Amygdala (tissue), 56 donors: Measurements from ENCODE around the gene ATP8B3.

Source experiments
- DNase-seq, 56 donors: peaks; one replicate each; lab custom pipeline; 2025; lab: John Stamatoyannopoulos, UW

The ATP8B3 gene

DNA sequence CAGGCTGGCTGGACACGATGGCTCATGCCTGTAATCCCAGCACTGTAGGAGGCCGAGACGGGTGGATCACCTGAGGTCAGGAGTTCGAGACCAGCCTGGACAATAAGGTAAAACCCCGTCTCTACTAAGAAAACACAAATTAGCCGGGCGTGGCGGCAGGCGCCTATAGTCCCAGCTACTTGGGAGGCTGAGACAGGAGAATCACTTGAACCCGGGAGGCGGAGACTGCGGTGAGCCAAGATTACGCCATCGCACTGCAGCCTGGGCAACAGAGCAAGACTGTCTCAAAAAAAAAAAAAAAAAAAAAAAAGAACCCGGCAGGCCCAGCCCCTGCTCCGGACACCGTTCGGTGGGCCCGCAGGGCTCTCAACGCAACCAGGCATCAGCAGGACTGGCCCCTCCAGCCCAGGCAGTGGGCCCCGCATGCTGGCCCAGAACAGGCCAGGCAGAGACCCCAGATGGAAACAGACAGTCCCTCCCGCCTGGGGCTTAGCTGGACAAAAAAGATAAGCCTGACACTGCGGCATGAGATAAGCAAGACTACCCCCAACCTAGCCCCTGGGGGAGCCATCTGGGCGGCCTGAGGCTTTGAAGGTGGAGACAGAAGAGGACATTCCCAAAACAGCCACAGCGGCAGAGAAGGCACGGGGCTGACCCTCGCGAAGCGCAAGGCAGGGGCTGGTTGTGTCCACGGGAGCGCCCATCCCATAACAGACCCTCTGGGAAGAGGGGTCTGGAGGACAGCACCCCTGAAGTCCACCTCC lies 24.6 kb upstream of the ATP8B3 start:
- no peak for DNase-seq

DNA sequence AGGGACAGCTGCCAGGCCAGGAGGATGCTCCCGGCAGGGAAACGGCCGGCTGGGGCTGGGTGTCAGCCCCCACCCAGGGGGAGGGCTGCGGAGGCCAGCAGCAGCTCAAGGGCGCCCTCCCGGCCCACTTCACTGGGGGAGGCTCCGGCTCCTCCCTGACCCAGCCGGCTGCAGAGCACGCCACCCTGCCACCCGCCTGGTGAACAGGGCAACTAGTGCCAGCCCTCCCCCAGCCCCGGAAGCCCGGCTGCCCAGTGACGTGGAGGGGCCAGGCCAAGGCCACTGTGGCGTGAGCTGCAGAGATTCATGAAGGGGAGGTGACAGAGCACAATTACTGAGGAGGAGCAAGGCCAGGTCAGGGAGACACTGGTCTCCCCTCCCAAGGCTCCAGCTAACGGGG lies 21.5 kb upstream of the ATP8B3 start:
- DNase-seq = peak in 26 of 56 donors; percentile 4 to 67 (median 37)

DNA sequence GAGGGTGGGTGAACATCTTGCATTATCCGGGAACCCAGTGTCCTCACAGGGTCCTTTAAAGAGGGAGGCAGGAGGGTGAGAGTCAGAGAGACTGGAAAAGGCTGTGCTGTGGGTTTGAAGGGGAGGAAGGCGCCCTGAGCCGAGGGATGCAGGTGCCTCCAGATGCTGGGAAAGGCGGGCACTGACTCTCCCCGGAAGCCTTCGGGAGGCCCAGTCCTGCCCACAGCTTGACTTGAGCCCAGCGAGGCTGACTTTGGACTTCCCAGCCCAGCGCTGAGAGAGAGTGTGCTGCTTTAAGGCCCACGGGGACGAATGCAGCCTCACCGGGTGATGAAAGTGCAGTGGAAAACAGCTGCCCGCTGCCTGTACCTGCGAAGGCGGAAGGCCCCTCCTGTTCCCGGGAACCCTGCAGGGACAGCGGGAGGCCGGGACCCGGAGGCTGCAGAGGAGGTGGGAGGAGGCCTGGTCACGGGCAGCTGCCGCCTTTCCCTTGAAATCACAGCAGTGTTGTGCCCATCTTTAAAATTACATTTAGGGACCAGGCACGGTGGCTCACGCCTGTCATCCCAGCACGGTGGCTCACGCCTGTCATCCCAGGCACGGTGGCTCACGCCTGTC lies 20.1 kb upstream of the ATP8B3 start:
- DNase-seq = no peak

DNA sequence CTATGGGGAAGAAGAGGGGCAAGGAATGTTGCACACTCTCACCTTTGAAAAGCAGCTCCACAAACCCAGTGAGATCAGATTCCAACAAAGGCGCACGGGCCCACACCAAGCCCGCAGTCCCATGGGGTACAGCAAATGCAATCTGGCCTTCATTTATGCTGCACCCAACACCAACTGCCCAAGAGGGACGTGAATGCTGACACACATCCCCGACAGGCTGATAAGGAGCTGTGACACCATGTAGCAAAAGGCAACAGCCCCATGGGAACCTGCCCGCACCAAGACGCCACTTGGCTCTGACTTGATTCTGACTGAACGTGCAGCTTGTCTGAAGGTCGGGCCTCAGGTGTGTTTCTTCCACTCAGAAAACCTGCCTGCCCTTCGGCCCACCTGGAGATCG lies 18.9 kb upstream of the ATP8B3 start:
- DNase-seq = no peak

DNA sequence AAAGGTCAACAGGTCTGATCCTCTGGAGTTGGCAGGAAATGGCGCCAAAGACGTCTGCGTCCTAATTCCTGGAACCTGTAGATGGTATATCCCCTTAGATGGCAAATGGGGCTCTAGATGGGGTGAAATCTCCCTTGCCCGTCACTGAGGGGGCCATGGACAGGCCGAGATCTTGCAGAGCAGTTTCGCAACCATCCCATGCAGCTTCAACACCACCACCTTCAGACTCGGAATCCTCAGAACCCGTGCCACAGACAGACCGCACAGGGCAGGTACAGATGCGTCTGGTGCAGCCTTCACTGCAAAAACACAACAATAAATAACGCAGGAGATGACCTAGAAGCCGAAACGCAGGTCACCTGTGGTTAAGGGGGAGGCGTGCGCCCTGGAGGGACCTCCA lies 18.5 kb upstream of the ATP8B3 start:
- no peak for DNase-seq

DNA sequence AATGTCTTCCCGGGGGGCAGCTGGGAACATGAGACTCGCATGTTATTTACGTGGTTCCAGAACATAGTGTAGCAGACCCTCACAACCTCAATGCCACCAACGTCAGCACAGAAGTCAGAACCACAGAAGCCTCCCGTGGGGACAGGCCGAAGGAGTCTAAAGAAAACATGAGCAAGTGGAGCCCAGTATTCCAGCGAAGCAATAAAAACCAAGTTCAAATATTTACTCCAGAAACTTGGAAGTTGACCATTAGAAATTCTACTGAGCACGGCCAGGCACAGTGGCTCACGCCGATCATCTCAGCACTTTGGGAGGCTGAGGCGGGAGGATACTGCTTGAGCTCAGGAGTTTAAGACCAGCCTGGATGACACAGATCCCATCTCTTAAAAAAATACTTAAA lies 17.9 kb upstream of the ATP8B3 start:
- no peak for DNase-seq

DNA sequence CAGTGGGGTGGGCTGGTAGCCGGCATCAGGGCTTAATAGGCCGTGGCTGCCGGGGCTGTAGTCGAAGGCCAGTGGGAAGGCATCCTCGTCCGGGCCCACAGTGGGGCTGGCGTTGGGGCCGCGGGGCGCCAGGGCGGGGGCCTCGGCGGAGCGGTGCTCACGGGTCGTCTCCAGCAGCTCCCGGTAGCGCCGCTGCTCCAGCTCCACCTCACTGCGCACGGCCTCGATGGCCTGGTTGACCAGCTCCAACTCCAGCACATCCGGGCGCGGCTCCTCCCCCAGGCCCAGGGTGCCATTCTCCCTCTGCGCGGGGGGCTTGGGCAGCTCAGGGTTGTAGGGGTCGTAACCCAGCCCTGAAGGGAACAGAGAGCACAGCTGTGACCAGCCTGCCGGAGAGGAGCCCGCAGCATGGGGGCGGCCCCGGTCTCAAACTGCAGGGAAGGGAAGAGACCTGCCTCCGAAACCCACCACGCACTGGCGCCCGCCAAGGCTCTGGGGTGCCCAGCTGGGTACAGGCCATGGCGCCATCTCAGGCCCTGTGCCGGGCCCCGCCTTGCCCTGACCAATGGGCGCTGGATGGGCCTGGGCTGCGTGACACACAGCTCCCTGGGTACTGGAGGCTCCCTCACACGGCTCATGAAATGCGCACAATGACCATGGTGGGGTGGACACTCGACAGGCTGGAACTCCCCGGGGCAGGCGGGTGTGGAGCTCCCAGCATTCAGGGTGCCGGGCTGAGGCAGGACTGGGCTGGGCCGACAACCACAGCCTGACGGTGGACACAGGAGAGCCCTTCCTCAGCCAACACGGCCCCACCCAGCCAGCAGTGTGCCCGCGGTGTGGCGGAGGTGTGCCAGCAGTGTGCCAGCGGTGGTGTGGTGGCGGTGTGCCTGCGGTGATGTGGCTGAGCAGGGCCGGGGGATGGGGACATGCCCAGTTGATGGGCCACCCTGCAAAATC lies 16.5 kb upstream of the ATP8B3 start:
- no peak for DNase-seq

DNA sequence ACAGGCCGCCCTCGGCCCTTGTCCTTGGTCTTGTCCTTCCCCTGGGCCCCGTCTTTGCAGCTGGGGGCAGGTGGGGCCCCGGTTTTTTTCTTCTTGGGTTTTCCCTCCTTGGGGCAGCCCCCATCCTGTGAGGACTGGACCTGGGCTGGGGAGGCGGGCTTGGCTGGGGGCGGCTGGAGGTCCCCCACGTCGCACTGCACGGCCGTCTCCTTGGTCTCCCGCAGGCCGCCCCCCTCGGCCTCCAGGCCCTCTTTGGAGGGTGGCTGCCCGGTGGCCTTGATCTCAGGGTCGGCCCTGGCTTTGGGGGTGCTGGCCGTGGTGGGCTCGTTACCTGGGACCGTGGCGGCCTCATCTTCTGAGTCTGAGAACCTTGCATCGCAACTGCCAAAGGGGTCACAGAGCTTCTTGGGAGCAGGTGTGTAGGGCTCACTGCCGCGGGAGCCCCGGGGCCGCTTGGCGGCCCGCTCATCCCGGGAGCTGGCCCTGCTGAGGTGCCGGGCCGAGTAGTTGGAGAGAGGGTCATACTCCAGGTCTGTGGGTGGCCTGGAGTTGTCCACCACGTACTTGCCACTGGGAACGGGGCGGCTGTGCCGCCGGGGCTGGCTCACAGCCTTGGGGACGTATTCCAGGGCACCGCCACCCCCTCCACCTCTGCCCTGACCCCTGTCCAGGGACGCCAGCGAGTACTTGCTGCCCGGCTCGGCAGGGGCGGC lies 15.6 kb upstream of the ATP8B3 start:
- no peak for DNase-seq

DNA sequence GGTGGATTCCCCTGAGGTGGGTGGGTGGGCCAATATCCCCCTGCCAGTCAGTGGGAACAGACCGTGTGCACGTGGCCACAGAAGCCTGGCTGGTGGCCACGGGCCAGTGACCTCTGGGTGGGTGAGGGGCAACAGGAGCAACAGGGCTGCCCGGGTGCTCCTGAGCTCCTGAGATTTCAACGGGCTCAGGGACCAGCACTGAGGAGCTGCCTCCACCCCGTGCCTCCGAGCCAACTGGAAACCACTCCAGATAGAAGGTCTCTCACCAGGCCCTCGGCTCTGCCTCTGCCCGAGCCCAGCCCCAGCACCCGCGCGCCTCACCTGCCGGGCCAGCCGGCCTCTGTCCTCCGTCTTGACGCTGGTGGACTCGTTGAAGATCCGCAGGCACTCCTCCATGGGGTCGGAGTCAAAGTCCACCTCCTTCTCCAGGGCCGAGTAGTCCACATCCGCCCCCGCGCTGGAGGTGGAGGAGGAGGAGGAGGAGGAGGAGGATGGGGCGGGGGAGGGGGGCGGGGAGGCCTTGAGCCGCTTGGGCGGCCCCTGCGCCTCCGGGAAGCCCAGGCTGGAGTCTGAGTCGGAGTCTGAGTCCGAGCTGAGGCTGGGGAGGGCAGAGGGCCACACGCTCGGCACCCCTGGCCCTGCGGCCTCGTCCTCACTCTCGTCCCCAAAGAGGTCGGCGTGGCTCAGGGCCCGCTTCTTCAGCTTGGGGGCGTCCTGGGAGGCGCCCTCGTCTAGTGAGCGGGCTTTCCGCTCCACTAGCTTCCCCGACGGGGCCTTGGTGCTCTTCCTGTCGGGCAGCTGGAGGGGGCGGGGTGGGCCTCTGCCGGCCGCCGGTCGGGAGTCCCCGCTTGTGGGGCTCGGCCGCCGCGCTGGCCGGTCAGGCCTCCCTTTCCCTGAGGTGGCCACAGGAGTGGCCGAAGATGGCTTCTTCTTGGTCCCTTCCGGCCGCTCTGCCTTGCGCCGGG lies 14.8 kb upstream of the ATP8B3 start:
- DNase-seq = no peak

DNA sequence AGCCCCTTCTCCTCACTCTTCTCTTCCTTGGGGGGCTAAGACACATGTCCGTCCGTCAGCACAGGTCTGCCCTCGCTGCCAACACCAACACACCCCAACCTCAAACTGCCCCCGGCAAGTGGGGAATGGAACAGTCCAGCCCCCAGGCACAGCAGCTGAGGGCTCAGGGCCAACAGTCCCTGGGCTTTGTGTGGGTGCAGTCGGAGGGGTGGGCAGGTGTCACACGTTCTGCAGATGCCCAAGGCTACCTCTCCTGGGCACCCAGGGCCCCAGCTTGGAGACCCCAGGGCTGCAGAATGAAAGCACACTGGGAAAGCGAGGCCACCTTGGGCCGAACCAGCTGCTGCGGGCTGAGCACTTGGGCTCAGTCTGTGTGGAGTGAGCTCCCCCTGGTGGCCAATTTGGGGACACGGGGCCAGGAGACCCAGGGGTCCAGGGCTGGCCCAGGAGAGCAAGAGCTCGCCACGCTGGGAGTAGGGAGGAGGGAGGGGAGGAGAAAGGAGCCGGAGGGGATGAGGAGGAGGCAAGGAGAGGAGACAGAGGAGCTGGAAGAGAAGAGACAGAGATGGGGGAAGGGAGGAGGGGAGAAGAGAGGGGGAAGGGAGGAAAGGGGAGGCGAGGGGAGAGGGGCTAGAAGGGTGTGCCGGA lies 14.0 kb upstream of the ATP8B3 start:
- DNase-seq = peak in 50 of 56 donors; percentile 3 to 80 (median 38)

DNA sequence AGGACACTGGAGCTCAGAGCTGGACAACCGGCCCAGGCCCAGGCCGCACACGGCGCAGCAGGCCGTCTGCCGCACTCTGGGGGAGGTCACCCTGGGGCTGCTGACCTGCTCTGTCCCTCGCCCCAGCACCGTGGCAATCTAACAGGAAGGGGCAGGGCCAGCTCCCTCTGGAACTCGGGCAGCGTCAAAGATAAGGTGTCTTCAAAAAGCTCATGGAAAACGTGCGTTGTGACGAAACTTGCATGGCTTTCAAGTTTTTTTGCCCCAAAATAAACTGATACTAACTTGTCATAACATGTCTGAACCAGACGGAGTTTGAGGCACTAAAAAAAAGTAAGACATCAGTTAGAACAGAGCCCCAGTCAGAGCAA lies 12.2 kb upstream of the ATP8B3 start:
- no peak for DNase-seq

DNA sequence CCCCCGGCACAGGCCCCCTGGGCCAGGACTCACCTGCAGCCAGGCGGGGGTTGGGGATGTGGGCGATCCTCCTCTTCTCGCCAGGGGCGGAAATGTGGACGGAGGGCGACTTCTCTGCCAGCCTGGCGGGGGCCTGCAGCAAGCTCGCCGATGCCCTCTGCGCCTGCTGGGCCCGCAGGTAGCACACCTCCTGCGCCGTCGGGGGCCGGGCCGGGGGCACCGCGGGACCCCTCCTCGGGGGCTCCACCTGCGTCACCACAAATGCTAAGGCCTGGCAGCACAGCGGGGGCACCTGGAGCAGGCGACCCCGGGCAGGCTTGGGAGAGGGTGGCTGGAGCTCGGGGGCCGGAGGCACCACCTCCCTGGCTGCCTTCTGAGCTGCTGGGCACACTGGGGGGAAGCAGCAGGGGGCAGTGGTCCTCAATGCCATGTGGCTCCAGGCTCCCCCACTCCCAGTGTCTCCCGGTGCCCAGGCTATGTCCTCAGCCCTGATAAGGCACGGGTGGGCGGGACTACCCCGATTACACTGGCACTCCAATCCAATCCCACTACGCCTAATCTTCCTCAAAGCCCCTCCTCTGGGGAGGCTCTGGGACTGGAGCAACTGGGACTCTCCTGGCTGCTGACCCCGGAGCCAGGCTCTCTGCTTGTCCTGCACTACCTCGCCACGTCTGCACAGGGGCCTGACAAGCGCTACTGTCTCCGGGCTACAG lies 11.6 kb upstream of the ATP8B3 start:
- DNase-seq = no peak

DNA sequence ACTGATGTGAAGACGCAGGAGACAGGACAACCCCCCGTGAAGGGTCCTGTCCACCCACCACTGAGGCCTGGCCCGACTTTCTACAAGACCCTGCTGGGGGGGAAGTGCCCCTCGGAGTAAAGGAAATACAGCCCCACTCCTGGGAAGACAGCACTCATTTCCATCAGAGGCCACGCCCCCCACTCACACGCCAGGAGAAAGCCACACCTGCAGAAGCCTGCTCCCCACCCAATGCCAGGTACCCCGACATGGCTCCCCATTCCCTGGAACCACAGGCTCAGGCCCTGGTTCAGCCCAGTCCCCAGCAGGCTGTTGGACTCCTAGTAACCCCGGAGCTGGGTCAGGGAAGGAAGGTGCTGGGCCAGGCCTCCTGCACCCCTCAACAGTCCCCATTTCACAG lies 10.9 kb upstream of the ATP8B3 start:
- DNase-seq = no peak

DNA sequence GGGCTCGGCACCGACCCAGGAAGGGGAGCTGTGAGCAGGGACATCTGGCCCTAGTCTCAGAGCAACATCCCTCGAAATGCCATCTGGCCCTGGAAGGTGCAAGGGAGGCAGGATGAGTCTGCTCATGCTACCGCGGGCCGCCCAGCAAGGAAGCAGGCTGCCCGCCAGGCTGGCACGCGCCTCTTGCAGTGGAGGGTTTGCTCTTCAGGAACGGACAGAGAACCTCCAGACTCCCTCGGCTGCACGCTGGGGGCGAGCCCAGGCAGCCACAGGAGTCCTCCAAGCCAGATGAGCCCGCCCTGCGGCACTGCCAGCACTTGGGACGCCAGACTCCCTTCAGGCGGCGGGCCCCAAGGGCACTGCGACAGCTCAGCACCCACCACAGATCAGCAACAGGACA lies 10.1 kb upstream of the ATP8B3 start:
- DNase-seq = no peak

DNA sequence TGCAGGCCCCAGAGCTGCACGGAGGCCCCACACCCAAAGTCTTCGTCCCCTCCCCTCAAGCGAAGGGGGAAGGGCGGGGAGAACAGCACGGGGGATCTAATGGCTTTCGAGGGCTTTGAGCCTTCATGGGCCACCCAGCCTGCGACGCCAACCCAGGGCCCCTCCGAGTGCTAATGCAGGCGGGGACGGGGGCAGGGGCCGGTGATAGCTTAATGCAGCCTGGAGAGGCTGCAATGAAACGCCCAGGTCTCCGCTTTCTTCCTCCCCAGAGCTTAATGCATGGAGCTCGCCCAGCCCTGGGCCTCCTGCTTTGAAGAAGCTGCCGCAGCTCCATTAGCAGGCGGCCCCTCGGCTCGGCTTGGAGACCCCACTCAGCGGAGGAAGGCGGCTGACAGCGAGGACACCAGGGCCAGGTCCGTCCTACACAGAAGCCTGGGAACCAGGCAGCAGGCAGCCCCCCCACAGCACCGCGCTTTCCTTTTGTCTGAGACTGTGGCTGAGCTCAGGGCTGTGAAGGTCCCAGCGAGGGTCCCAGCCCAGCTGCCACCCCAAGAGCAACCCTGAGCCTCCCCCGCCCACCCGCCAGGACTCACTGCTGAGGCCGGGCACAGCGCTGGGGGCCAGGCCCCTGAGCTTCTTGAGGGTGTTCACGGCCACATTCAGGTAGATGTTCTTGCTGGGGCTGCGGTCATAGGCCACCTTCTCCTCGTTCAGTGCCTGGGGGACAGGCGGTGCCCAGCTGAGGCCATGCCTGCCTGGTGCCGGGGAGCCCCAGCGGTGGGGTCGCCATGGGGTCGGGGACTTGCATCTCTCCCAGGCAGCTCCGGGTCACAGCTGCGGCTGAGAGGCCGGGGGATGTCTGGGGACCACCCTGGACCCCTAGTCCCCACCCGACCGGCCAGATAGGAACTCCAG lies 7.5 kb upstream of the ATP8B3 start:
- DNase-seq = no peak

DNA sequence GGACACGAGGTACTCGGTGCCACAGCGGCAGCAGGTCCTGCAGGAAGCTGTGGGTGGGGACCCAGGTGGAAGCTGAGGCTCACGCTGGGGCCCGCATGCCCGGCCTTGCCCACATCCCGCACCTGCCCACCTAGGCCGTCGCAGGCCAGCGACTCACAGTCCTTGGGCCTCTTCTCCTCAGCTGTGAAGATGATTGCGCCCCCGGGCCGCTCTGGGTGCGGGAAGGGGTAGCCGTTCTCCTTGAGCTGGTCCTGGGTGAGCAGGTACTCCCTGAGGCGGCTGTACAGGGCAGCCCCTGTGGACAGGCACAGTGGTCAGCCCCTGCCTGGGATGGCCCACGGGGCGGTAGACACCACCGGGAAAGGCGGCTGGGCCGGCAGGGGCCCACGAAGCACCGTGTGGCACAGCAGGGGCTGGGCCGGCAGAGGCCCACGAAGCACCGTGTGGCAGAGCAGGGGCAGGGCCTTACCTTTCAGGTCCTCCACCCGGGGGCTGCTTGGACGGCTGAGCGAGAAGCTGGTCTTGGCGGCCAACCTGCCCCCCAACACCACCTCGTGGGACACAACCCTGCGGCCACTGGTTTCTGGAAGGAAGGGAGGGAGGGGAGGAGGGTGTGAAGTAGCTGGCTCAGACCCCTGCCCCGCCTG lies 6.6 kb upstream of the ATP8B3 start:
- DNase-seq = no peak
